GM12892 (cell line): ENCODE results near the gene TNFSF4.

Experiments
- POLR2A ChIP-seq: IDR thresholded peaks from 2 replicates; pipeline ENCODE4 v1.6.1; 2011; ENCODE audit warnings: low read depth, low read length, control low read depth
- POLR2AphosphoS5 ChIP-seq: IDR thresholded peaks from 2 replicates; pipeline ENCODE4 v1.6.1; 2011; ENCODE audit warnings: low read depth, low read length, control low read depth
- TAF1 ChIP-seq: IDR thresholded peaks from 2 replicates; pipeline ENCODE4 v1.6.1; 2011; ENCODE audit warnings: low read depth, mild to moderate bottlenecking, control low read depth, low read length, borderline replicate concordance

- TF ChIP-seq POLR2A (no peak), POLR2AphosphoS5 (no peak), TAF1 (no peak)
Observed at GRCh38 chr1:173212952-173213491, 5.9 kb upstream of the TNFSF4 start.
